ENCODE measurements around the gene RIMBP2.

DNA sequence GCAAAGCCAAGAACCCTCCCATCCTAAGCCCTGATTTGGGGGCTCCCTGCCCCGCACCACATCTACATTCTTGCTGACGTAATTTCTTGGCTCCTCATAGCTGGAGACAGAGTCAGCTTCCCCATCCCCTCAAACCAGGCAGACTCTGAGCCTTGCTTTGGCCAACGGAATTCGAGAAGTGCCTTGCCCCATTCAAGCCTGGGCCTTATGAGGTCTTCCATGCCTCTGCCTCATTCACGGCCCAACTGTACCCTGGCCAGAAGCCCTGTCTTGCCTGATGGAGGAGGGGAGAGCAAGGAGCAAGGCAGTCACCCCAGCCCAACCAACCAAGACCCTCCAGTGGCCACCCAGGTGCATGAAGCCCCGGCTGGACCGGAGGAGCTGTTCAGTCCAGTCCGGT, 214.3 kb downstream of the RIMBP2 start:
- TF ChIP-seq, protein P1, sequence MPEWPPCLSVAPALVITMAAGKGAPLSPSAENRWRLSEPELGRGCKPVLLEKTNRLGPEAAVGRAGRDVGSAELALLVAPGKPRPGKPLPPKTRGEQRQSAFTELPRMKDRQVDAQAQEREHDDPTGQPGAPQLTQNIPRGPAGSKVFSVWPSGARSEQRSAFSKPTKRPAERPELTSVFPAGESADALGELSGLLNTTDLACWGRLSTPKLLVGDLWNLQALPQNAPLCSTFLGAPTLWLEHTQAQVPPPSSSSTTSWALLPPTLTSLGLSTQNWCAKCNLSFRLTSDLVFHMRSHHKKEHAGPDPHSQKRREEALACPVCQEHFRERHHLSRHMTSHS (tag by site-specific recombination; IDR thresholded peaks at IDR 0.05) = no peak
- TF ChIP-seq ZNF133 (tag by site-specific recombination; IDR thresholded peaks at IDR 0.05) = no peak
- TF ChIP-seq, protein P2, sequence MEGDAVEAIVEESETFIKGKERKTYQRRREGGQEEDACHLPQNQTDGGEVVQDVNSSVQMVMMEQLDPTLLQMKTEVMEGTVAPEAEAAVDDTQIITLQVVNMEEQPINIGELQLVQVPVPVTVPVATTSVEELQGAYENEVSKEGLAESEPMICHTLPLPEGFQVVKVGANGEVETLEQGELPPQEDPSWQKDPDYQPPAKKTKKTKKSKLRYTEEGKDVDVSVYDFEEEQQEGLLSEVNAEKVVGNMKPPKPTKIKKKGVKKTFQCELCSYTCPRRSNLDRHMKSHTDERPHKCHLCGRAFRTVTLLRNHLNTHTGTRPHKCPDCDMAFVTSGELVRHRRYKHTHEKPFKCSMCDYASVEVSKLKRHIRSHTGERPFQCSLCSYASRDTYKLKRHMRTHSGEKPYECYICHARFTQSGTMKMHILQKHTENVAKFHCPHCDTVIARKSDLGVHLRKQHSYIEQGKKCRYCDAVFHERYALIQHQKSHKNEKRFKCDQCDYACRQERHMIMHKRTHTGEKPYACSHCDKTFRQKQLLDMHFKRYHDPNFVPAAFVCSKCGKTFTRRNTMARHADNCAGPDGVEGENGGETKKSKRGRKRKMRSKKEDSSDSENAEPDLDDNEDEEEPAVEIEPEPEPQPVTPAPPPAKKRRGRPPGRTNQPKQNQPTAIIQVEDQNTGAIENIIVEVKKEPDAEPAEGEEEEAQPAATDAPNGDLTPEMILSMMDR (tag by site-specific recombination; IDR thresholded peaks at IDR 0.05) = no peak
- TF ChIP-seq, protein P3, sequence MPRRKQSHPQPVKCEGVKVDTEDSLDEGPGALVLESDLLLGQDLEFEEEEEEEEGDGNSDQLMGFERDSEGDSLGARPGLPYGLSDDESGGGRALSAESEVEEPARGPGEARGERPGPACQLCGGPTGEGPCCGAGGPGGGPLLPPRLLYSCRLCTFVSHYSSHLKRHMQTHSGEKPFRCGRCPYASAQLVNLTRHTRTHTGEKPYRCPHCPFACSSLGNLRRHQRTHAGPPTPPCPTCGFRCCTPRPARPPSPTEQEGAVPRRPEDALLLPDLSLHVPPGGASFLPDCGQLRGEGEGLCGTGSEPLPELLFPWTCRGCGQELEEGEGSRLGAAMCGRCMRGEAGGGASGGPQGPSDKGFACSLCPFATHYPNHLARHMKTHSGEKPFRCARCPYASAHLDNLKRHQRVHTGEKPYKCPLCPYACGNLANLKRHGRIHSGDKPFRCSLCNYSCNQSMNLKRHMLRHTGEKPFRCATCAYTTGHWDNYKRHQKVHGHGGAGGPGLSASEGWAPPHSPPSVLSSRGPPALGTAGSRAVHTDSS (tag by site-specific recombination; IDR thresholded peaks at IDR 0.05) = no peak

Measured in HEK293 (cell line).